ENCODE data around the gene PPM1G. TPM values are rescaled to one million over a fixed set of nuclear protein-coding genes. Genes with fewer than 3 reads are reported as not detected.

Gene PPM1G
- total and polyA plus RNA-seq, 3 donors from 2014 or later: 163 to 569 (median 245) TPM

DNA sequence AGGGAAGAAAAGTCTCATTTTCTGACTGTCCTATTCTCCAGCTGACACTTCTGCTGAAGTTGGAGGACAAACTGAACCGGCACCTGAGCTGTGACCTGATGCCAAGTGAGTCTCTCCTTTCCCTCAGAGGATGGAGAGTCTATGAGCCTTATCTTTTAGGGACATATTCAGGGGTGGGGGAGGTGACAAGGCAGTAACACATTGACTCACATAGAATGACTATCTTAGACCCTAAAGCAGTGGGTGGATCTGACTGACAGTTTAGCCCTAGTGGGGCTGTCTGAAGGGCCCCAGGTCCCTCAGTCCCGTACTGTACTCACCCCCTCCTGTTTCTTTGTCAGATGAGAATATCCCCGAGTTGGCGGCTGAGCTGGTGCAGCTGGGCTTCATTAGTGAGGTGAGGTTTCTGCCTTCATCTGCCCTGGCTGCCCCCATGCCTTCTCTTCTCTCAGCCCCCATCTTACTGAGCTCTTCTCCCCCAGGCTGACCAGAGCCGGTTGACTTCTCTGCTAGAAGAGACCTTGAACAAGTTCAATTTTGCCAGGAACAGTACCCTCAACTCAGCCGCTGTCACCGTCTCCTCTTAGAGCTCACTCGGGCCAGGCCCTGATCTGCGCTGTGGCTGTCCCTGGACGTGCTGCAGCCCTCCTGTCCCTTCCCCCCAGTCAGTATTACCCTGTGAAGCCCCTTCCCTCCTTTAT, 32.0 kb upstream of the PPM1G start:
- Histone ChIP-seq H3K36me3 (ENCODE audit: low read depth, missing control alignments) (no peaks in the 10 kb centered on the region), H3K27me3 (no peaks in the 10 kb centered on the region), H3K9me3 (no peaks in the 10 kb centered on the region), H3K27ac (no peak overlapping the region), H3K4me3 (no peak overlapping the region), H3K4me1 (peaks cover 23% of the 10 kb centered on the region)
- 52 to 66% methylated on average over 10 of the region's 10 CpGs for WGBS, 2 donors
- DNase-seq: no peak
- intact Hi-C loops (cut with DNase I; ENCODE audit: low total_unique reads): no loop called here
- TF ChIP-seq POLR2A (IDR thresholded peaks at IDR 0.05): no peak
- TF ChIP-seq, protein P1, sequence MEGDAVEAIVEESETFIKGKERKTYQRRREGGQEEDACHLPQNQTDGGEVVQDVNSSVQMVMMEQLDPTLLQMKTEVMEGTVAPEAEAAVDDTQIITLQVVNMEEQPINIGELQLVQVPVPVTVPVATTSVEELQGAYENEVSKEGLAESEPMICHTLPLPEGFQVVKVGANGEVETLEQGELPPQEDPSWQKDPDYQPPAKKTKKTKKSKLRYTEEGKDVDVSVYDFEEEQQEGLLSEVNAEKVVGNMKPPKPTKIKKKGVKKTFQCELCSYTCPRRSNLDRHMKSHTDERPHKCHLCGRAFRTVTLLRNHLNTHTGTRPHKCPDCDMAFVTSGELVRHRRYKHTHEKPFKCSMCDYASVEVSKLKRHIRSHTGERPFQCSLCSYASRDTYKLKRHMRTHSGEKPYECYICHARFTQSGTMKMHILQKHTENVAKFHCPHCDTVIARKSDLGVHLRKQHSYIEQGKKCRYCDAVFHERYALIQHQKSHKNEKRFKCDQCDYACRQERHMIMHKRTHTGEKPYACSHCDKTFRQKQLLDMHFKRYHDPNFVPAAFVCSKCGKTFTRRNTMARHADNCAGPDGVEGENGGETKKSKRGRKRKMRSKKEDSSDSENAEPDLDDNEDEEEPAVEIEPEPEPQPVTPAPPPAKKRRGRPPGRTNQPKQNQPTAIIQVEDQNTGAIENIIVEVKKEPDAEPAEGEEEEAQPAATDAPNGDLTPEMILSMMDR (IDR thresholded peaks at IDR 0.05): no peak

DNA sequence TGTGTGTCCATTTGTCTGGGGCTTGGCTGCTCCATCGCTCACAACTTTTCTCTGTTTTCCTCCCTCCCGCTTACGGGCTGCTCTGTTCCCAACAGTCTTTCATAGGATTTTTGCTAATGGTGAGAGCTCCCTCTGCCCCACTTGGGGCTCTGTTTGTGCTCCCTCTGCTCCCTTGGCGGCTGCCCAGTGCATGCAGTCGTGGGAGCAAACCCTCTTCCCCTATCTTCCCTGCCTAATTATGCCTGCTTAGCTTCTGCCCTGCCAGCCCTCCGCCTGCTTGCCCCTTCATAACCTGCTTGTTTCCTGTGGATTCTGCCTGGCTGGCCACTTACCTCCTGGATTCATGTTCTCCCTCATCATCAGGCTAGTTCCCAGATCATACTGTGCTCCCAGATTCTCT, 26.2 kb upstream of the PPM1G start:
- Histone ChIP-seq H3K4me1 (peaks cover 2% of the 10 kb centered on the region), H3K27ac (no peak overlapping the region), H3K4me3 (no peak overlapping the region), H3K9me3 (no peaks in the 10 kb centered on the region), H3K36me3 (ENCODE audit: low read depth, missing control alignments) (no peaks in the 10 kb centered on the region), H3K27me3 (no peaks in the 10 kb centered on the region)
- WGBS, 2 donors: 87 to 93% methylated on average over 6 of the region's 6 CpGs
- DNase-seq: no peak
- intact Hi-C loops (cut with DNase I; ENCODE audit: low total_unique reads): no loop called here
- TF ChIP-seq, protein P1 (IDR thresholded peaks at IDR 0.05): no peak
- TF ChIP-seq POLR2A (IDR thresholded peaks at IDR 0.05): no peak

DNA sequence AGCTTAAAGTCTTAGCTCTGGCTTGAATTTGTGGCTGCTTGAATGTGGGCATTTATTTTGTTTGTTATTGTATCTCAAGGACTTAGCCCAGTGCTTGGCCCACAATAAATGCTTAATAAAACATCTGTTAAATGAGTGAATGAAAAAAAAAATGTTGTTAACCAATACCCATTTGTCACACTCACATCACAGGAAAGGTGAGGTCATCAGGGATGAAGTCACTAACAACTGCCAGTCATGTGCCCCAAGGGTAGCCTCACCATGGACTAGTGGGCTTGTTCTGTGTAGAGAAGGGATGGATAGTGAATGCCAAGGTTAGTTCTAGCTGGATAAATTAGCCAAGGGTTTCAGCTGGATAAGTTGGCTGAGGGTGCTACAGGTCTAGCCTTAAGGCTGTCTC, 22.0 kb upstream of the PPM1G start:
- intact Hi-C loops (cut with DNase I; ENCODE audit: low total_unique reads): no loop called here

DNA sequence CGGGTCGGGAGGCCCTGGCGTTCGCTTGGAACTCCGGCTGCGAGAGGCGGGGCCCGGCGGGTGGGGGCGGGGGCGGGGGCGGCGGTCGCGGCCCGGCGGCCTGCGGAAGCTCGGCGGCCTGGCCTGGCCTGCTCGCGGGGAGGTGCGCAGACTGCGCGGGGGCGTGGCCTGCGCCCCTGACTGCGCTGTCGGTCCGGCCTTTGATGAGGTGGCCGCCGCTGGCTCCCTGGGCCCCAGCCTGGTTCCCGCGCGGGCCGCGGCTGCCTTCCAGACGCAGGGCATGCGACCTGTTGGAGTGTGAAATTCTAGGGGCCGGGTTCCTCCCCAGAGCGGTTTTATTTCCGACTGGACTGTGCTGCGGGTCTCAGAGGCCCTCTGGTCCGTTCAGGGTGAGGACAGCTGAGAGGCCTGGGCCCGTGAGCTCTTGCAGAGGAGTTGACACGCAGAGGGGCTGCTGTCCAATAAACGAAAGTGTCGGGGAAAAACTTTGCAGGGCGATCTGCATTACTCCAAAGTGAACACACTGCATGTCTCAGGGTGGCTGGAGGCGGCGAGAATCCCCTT, 19.7 kb upstream of the PPM1G start:
- TF ChIP-seq, protein P1 (IDR thresholded peaks at IDR 0.05): no peak
- TF ChIP-seq POLR2A (IDR thresholded peaks at IDR 0.05): no peak
- no peaks in the 10 kb centered on the region for H3K36me3 ChIP-seq (ENCODE audit: low read depth, missing control alignments)
- DNase-seq: peak; percentile 84
- peak overlapping the region; percentile 94 to 98 for H3K27ac ChIP-seq
- H3K9me3 ChIP-seq: no peaks in the 10 kb centered on the region
- WGBS, 2 donors: 0% methylated on average over 10 to 38 of the region's 51 CpGs
- peak overlapping the region; percentile 95 to 100 for H3K4me3 ChIP-seq
- H3K27me3 ChIP-seq: no peaks in the 10 kb centered on the region
- peaks cover 13% of the 10 kb centered on the region for H3K4me1 ChIP-seq
- intact Hi-C loops (cut with DNase I; ENCODE audit: low total_unique reads): no loop called here

More for the DNA sequence above, 22.0 kb upstream of the PPM1G start:
- H3K4me3 ChIP-seq: no peak overlapping the region
- peaks cover 13% of the 10 kb centered on the region for H3K4me1 ChIP-seq
- H3K36me3 ChIP-seq (ENCODE audit: low read depth, missing control alignments): no peaks in the 10 kb centered on the region
- no peaks in the 10 kb centered on the region for H3K27me3 ChIP-seq
- no peaks in the 10 kb centered on the region for H3K9me3 ChIP-seq
- DNase-seq: no peak
- no peak overlapping the region for H3K27ac ChIP-seq
- TF ChIP-seq, protein P1 (IDR thresholded peaks at IDR 0.05): no peak
- TF ChIP-seq POLR2A (IDR thresholded peaks at IDR 0.05): no peak
